Osteocyte (in vitro differentiated cells): ENCODE results near the gene TSPAN15. TPM values are rescaled to one million over a fixed set of nuclear protein-coding genes. Genes with fewer than 3 reads are reported as not detected.

Experiments
- DNase-seq: peaks from one replicate; pipeline ENCODE4 v3.0.0; 2021; ENCODE audit warnings: mixed read lengths; ENCODE audit not compliant: unreplicated experiment; ENCODE audit errors: extremely low spot score
- H3K27ac Mint-ChIP-seq: one replicate; pipeline ENCODE4 v1.8.0; 2021; ENCODE audit warnings: mild to moderate bottlenecking, mixed read lengths; ENCODE audit not compliant: unreplicated experiment
- H3K27me3 Mint-ChIP-seq: one replicate; pipeline ENCODE4 v1.8.0; 2021; ENCODE audit warnings: mixed read lengths; ENCODE audit not compliant: unreplicated experiment
- H3K36me3 Mint-ChIP-seq: one replicate; pipeline ENCODE4 v1.8.0; 2021; ENCODE audit warnings: mixed read lengths; ENCODE audit not compliant: unreplicated experiment
- H3K4me1 Mint-ChIP-seq: one replicate; pipeline ENCODE4 v1.8.0; 2021; ENCODE audit warnings: mixed read lengths; ENCODE audit not compliant: unreplicated experiment
- H3K4me3 Mint-ChIP-seq: one replicate; pipeline ENCODE4 v1.8.0; 2021; ENCODE audit warnings: mild to moderate bottlenecking, moderate library complexity, mixed read lengths; ENCODE audit not compliant: unreplicated experiment
- H3K9me3 Mint-ChIP-seq: one replicate; pipeline ENCODE4 v1.8.0; 2021; ENCODE audit warnings: mixed read lengths; ENCODE audit not compliant: unreplicated experiment
- CTCF ChIP-seq: fragments of 200-600 bp; sonication (generic); IDR thresholded peaks from 2 replicates; pipeline ENCODE4 v1.5.0; 2021; ENCODE audit warnings: antibody characterized with exemption, mild to moderate bottlenecking, moderate library complexity
- total RNA-seq: library from RNA; stranded (reverse); gene quantifications from 2 replicates; pipeline ENCODE4 v1.2.1, GENCODE V29; 2021

TSPAN15 gene
- total RNA-seq, 1 donor from 2014 or later, result 0.94 TPM

- Mint-ChIP-seq H3K4me3 (no peak within 1 kb of the TSS), H3K27me3 (no peaks in the 10 kb centered on the region), H3K36me3 (no peaks in the 10 kb centered on the region), H3K27ac (no peak within 1 kb of the TSS), H3K9me3 (no peaks in the 10 kb centered on the region), H3K4me1 (peaks cover 9% of the 10 kb centered on the region)
- TF ChIP-seq CTCF, result no peak
- DNase-seq, result no peak
Observed at GRCh38 chr10:69416695-69417094, 34.6 kb upstream of the TSPAN15 start, which contains the start of gene TACR2. Gene TACR2 (minus strand): TSS chr10:69416918. CDS start chr10:69416323, 595 bp downstream.

- H3K9me3 Mint-ChIP-seq, result no peaks in the 10 kb centered on the region
- H3K36me3 Mint-ChIP-seq, result no peaks in the 10 kb centered on the region
- no peak overlapping the region for H3K4me3 Mint-ChIP-seq
- H3K27me3 Mint-ChIP-seq, result no peaks in the 10 kb centered on the region
- H3K27ac Mint-ChIP-seq, result no peak overlapping the region
- peaks cover 9% of the 10 kb centered on the region for H3K4me1 Mint-ChIP-seq
- no peak for TF ChIP-seq CTCF
- DNase-seq, result no peak
Observed at GRCh38 chr10:69417542-69417941, 33.7 kb upstream of the TSPAN15 start.

GRCh38 chr10:69418052-69418752 is 33.1 kb upstream of the TSPAN15 start:
- no peak for DNase-seq
- H3K27me3 Mint-ChIP-seq, result peaks cover 3% of the 10 kb centered on the region
- no peaks in the 10 kb centered on the region for H3K36me3 Mint-ChIP-seq
- H3K4me1 Mint-ChIP-seq, result peaks cover 7% of the 10 kb centered on the region
- H3K4me3 Mint-ChIP-seq, result no peak overlapping the region
- H3K9me3 Mint-ChIP-seq, result no peaks in the 10 kb centered on the region
- no peak for TF ChIP-seq CTCF
- H3K27ac Mint-ChIP-seq, result no peak overlapping the region

- no peak for TF ChIP-seq CTCF
- no peaks in the 10 kb centered on the region for H3K9me3 Mint-ChIP-seq
- H3K4me3 Mint-ChIP-seq, result no peak overlapping the region
- DNase-seq, result no peak
- H3K4me1 Mint-ChIP-seq, result peaks cover 6% of the 10 kb centered on the region
- H3K36me3 Mint-ChIP-seq, result no peaks in the 10 kb centered on the region
- no peak overlapping the region for H3K27ac Mint-ChIP-seq
- peaks cover 7% of the 10 kb centered on the region for H3K27me3 Mint-ChIP-seq
Observed at GRCh38 chr10:69419096-69419743, 32.0 kb upstream of the TSPAN15 start.

GRCh38 chr10:69419744-69420126 is 31.5 kb upstream of the TSPAN15 start:
- peak; percentile 76 for DNase-seq
- no peaks in the 10 kb centered on the region for H3K9me3 Mint-ChIP-seq
- H3K4me1 Mint-ChIP-seq, result peaks cover 6% of the 10 kb centered on the region
- no peaks in the 10 kb centered on the region for H3K36me3 Mint-ChIP-seq
- no peak overlapping the region for H3K27ac Mint-ChIP-seq
- no peak overlapping the region for H3K4me3 Mint-ChIP-seq
- H3K27me3 Mint-ChIP-seq, result peaks cover 9% of the 10 kb centered on the region
- TF ChIP-seq CTCF, result no peak
